ENCODE data around the gene REEP5.
"Not testable (repeated sequence)": the region's sequence is repeated elsewhere in the genome, so short reads cannot be mapped to it uniquely, and the experiment has no call there.

Gene REEP5

DNA sequence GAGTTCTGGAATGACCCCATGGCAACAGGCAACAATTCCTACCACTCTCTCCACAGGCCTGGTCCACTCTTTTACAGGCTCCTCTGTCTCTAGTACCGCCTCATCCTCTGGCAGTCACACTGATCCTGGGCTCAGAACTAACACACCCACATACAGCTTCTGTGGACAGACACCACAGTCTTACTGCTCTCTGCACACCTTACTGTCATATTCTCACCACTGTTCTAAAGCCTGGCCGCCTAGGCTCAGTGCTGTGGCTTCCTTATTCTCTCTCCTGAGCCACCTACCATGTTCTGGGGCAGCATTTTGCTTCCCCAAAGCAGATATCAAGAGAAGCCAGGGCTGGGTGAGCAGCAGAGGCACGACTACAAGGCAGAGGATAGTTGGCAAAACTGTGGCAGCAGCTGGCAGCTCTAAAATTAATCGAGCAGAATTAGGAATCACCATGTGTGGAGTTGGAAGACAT, 14.8 kb downstream of the REEP5 start:
- peaks cover 5% of the 10 kb centered on the region for H3K4me1 Mint-ChIP-seq
- H3K27me3 Mint-ChIP-seq (ENCODE audit: low read depth): no peaks in the 10 kb centered on the region
- H3K4me3 Mint-ChIP-seq: no peak overlapping the region
- peaks cover 52% of the 10 kb centered on the region for H3K36me3 Mint-ChIP-seq (ENCODE audit: low read depth)
- no peak for TF ChIP-seq CTCF (IDR thresholded peaks at IDR 0.05; ENCODE audit: unreplicated experiment in 3 of 3)
- no peak overlapping the region for H3K27ac Mint-ChIP-seq
- H3K9me3 Mint-ChIP-seq: no peaks in the 10 kb centered on the region

- peaks cover 5% of the 10 kb centered on the region for H3K4me1 Mint-ChIP-seq
- no peaks in the 10 kb centered on the region for H3K27me3 Mint-ChIP-seq (ENCODE audit: low read depth)
- no peak for TF ChIP-seq CTCF (IDR thresholded peaks at IDR 0.05; ENCODE audit: unreplicated experiment in 3 of 3)
- no peak overlapping the region for H3K27ac Mint-ChIP-seq
- no peaks in the 10 kb centered on the region for H3K9me3 Mint-ChIP-seq
- peaks cover 52% of the 10 kb centered on the region for H3K36me3 Mint-ChIP-seq (ENCODE audit: low read depth)
- H3K4me3 Mint-ChIP-seq: no peak overlapping the region
Observed at GRCh38 chr5:112906637-112907036, 15.4 kb downstream of the REEP5 start.

DNA sequence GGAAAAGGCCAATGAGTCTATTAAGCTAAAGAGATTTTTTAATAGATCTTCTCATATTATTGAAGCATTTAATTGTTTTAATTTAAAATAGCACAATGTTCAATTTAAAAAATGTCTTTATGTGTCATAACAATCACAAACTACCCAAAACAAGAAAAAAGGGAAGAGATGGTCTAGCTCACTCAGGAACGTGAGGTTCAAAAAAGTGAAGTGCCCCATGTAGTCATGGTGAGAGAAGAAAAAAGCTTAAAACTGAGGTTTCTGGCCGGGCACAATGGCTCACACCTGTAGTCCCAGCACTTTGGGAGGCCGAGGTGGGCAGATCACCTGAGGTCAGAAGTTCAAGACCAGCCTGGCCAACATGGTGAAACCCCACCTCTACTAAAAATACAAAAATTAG, 17.0 kb downstream of the REEP5 start:
- peaks cover 48% of the 10 kb centered on the region for H3K36me3 Mint-ChIP-seq (ENCODE audit: low read depth)

GRCh38 chr5:112902561-112902960, 19.5 kb downstream of the REEP5 start:
- no peak for TF ChIP-seq CTCF (IDR thresholded peaks at IDR 0.05; ENCODE audit: unreplicated experiment in 3 of 3)
- no peak overlapping the region for H3K4me3 Mint-ChIP-seq
- H3K27ac Mint-ChIP-seq: no peak overlapping the region
- no peaks in the 10 kb centered on the region for H3K9me3 Mint-ChIP-seq
- peaks cover 45% of the 10 kb centered on the region for H3K36me3 Mint-ChIP-seq (ENCODE audit: low read depth)
- H3K27me3 Mint-ChIP-seq (ENCODE audit: low read depth): no peaks in the 10 kb centered on the region
- H3K4me1 Mint-ChIP-seq: peaks cover 5% of the 10 kb centered on the region

More for the DNA sequence above, 17.0 kb downstream of the REEP5 start:
- not testable (repeated sequence) for H3K4me1 Mint-ChIP-seq; H3K9me3 Mint-ChIP-seq; H3K27me3 Mint-ChIP-seq (ENCODE audit: low read depth); H3K4me3 Mint-ChIP-seq; H3K27ac Mint-ChIP-seq

GRCh38 chr5:112895682-112896081, 26.3 kb downstream of the REEP5 start:
- H3K27ac Mint-ChIP-seq: peak overlapping the region in 1 of 3 experiments; percentile 19
- H3K4me1 Mint-ChIP-seq: peaks cover 6% of the 10 kb centered on the region
- no peaks in the 10 kb centered on the region for H3K9me3 Mint-ChIP-seq
- H3K27me3 Mint-ChIP-seq (ENCODE audit: low read depth): no peaks in the 10 kb centered on the region
- H3K36me3 Mint-ChIP-seq (ENCODE audit: low read depth): peaks cover 53% of the 10 kb centered on the region
- TF ChIP-seq CTCF (IDR thresholded peaks at IDR 0.05; ENCODE audit: unreplicated experiment in 3 of 3): no peak
- no peak overlapping the region for H3K4me3 Mint-ChIP-seq

GRCh38 chr5:112892776-112893175, 29.3 kb downstream of the REEP5 start:
- peaks cover 48% of the 10 kb centered on the region for H3K36me3 Mint-ChIP-seq (ENCODE audit: low read depth)
- H3K9me3 Mint-ChIP-seq: no peaks in the 10 kb centered on the region
- TF ChIP-seq CTCF (IDR thresholded peaks at IDR 0.05; ENCODE audit: unreplicated experiment in 3 of 3): no peak
- H3K27ac Mint-ChIP-seq: no peak overlapping the region
- no peak overlapping the region for H3K4me3 Mint-ChIP-seq
- H3K4me1 Mint-ChIP-seq: peaks cover 6% of the 10 kb centered on the region
- no peaks in the 10 kb centered on the region for H3K27me3 Mint-ChIP-seq (ENCODE audit: low read depth)

GRCh38 chr5:112892066-112892465, 30.0 kb downstream of the REEP5 start:
- H3K27ac Mint-ChIP-seq: not testable (repeated sequence)
- peaks cover 41% of the 10 kb centered on the region for H3K36me3 Mint-ChIP-seq (ENCODE audit: low read depth)

More at GRCh38 chr5:112892066-112892465, 30.0 kb downstream of the REEP5 start:
- not testable (repeated sequence) for H3K4me3 Mint-ChIP-seq; H3K9me3 Mint-ChIP-seq; H3K27me3 Mint-ChIP-seq (ENCODE audit: low read depth); H3K4me1 Mint-ChIP-seq
